H9 (cell line): ENCODE data around the gene PTPRK. TPM values are rescaled to one million over a fixed set of nuclear protein-coding genes. Genes with fewer than 3 reads are reported as not detected.

Experiments
- DNase-seq: peaks from one replicate; pipeline ENCODE4 v3.0.0-alpha.2; 2017
- H2AFZ ChIP-seq: one replicate; pipeline ENCODE4 v1.6.1; 2013; ENCODE audit warnings: mild to moderate bottlenecking, low read length, control low read depth, moderate library complexity
- H2AK5ac ChIP-seq: 2 replicates; pipeline ENCODE4 v1.6.1; 2013; ENCODE audit warnings: low read length, control low read depth, mixed read lengths; ENCODE audit not compliant: insufficient read length
- H2BK120ac ChIP-seq: one replicate; pipeline ENCODE4 v1.6.1; 2013; ENCODE audit warnings: low read depth, mild to moderate bottlenecking, low read length, control low read depth, inconsistent platforms; ENCODE audit not compliant: poor library complexity, severe bottlenecking
- H2BK12ac ChIP-seq: 2 replicates; pipeline ENCODE4 v1.6.1; 2013; ENCODE audit warnings: low read length, control low read depth, mixed read lengths, low read depth; ENCODE audit not compliant: insufficient read length
- H2BK15ac ChIP-seq: 2 replicates; pipeline ENCODE4 v1.6.1; 2013; ENCODE audit warnings: low read depth, low read length, control low read depth
- H2BK20ac ChIP-seq: one replicate; pipeline ENCODE4 v1.6.1; 2013; ENCODE audit warnings: low read depth, mild to moderate bottlenecking, low read length, control low read depth, inconsistent platforms; ENCODE audit not compliant: poor library complexity, severe bottlenecking
- H2BK5ac ChIP-seq: 2 replicates; pipeline ENCODE4 v1.6.1; 2013; ENCODE audit warnings: low read length, control low read depth, mixed read lengths; ENCODE audit not compliant: insufficient read length
- H3K14ac ChIP-seq: 2 replicates; pipeline ENCODE4 v1.6.1; 2013; ENCODE audit warnings: low read length, control low read depth; ENCODE audit not compliant: insufficient read depth
- H3K18ac ChIP-seq: 2 replicates; pipeline ENCODE4 v1.6.1; 2013; ENCODE audit warnings: low read depth, mild to moderate bottlenecking, mixed read lengths, low read length, control low read depth; ENCODE audit not compliant: insufficient read length
- H3K23ac ChIP-seq: 2 replicates; pipeline ENCODE4 v1.6.1; 2013; ENCODE audit warnings: low read length, control low read depth, mixed read lengths, low read depth; ENCODE audit not compliant: insufficient read length
- H3K23me2 ChIP-seq: 2 replicates; pipeline ENCODE4 v1.6.1; 2013; ENCODE audit warnings: low read depth, mild to moderate bottlenecking, mixed read lengths, low read length, control low read depth; ENCODE audit not compliant: insufficient read length, poor library complexity, severe bottlenecking
- H3K27ac ChIP-seq: 2 replicates; pipeline ENCODE4 v1.5.1; 2013; ENCODE audit warnings: low read length, control low read depth, mixed read lengths, low read depth; ENCODE audit not compliant: insufficient read length
- H3K27me3 ChIP-seq: 2 replicates; pipeline ENCODE4 v1.6.1; 2013; ENCODE audit warnings: low read length, control low read depth, inconsistent platforms; ENCODE audit not compliant: insufficient read depth
- H3K4ac ChIP-seq: 2 replicates; pipeline ENCODE4 v1.6.1; 2013; ENCODE audit warnings: low read depth, mild to moderate bottlenecking, control low read depth, inconsistent platforms, low read length, moderate library complexity
- H3K4me1 ChIP-seq: 2 replicates; pipeline ENCODE4 v1.6.1; 2013; ENCODE audit warnings: low read length, control low read depth, inconsistent platforms; ENCODE audit not compliant: insufficient read depth
- H3K4me2 ChIP-seq: 2 replicates; pipeline ENCODE4 v1.6.1; 2013; ENCODE audit warnings: low read length, control low read depth, mixed read lengths; ENCODE audit not compliant: insufficient read length, insufficient read depth
- H3K56ac ChIP-seq: 2 replicates; pipeline ENCODE4 v1.6.1; 2013; ENCODE audit warnings: low read depth, mild to moderate bottlenecking, mixed read lengths, low read length, control low read depth; ENCODE audit not compliant: insufficient read length
- H3K79me1 ChIP-seq: 2 replicates; pipeline ENCODE4 v1.6.1; 2013; ENCODE audit warnings: low read depth, mild to moderate bottlenecking, moderate library complexity, low read length, control low read depth, inconsistent platforms; ENCODE audit not compliant: insufficient read depth, poor library complexity, severe bottlenecking
- H3K79me2 ChIP-seq: 2 replicates; pipeline ENCODE4 v1.6.1; 2013; ENCODE audit warnings: low read length, control low read depth, inconsistent platforms; ENCODE audit not compliant: insufficient read depth
- H3K9ac ChIP-seq: 2 replicates; pipeline ENCODE4 v1.6.1; 2013; ENCODE audit warnings: low read length, control low read depth, mixed read lengths; ENCODE audit not compliant: insufficient read length; ENCODE audit errors: extremely low read depth
- H3K9me3 ChIP-seq: one replicate; pipeline ENCODE4 v1.6.1; 2013; ENCODE audit warnings: low read depth, low read length, inconsistent platforms; ENCODE audit not compliant: control insufficient read depth
- H3T11ph ChIP-seq: one replicate; pipeline ENCODE4 v1.6.1; 2013; ENCODE audit warnings: mild to moderate bottlenecking, low read length, control low read depth, inconsistent platforms
- H4K20me1 ChIP-seq: one replicate; pipeline ENCODE4 v1.6.1; 2013; ENCODE audit not compliant: control insufficient read depth, insufficient read length, insufficient read depth
- H4K5ac ChIP-seq: 2 replicates; pipeline ENCODE4 v1.6.1; 2013; ENCODE audit warnings: low read depth, mild to moderate bottlenecking, mixed read lengths, low read length, control low read depth; ENCODE audit not compliant: insufficient read length
- H4K8ac ChIP-seq: replicated peaks from 2 replicates; pipeline ENCODE4 v1.6.1; 2013; ENCODE audit warnings: low read length, control low read depth, mixed read lengths, low read depth; ENCODE audit not compliant: insufficient read length
- H4K91ac ChIP-seq: 2 replicates; pipeline ENCODE4 v1.6.1; 2013; ENCODE audit warnings: low read depth, mild to moderate bottlenecking, moderate library complexity, mixed read lengths, low read length, control low read depth; ENCODE audit not compliant: insufficient read length
- H3K27ac Mint-ChIP-seq, 3 experiments: 2 replicates in 2 of 3; 3 replicates in 1 of 3; pipeline ENCODE4 v1.8.0; 2020 to 2021; ENCODE audit warnings: mixed read lengths in 3 of 3, mild to moderate bottlenecking in 1 of 3, moderate library complexity in 1 of 3
- H3K27me3 Mint-ChIP-seq: 2 replicates; pipeline ENCODE4 v1.8.0; 2021; ENCODE audit warnings: low read depth, mild to moderate bottlenecking, moderate library complexity, mixed read lengths
- H3K36me3 Mint-ChIP-seq, 3 experiments: 2 replicates in 2 of 3; 3 replicates in 1 of 3; pipeline ENCODE4 v1.8.0; 2020 to 2021; ENCODE audit warnings: low read depth in 3 of 3, mixed read lengths in 3 of 3; ENCODE audit not compliant: insufficient read depth in 1 of 3
- H3K4me1 Mint-ChIP-seq, 2 experiments: 2 replicates each; pipeline ENCODE4 v1.8.0; 2020; ENCODE audit warnings: mixed read lengths in 2 of 2
- H3K4me3 Mint-ChIP-seq, 2 experiments: 2 replicates in 1 of 2; 3 replicates in 1 of 2; pipeline ENCODE4 v1.8.0; 2020 to 2021; ENCODE audit warnings: mild to moderate bottlenecking in 2 of 2, mixed read lengths in 2 of 2, moderate library complexity in 1 of 2
- H3K9me3 Mint-ChIP-seq, 2 experiments: 2 replicates in 1 of 2; 3 replicates in 1 of 2; pipeline ENCODE4 v1.8.0; 2020; ENCODE audit warnings: mild to moderate bottlenecking in 2 of 2, mixed read lengths in 2 of 2, moderate library complexity in 1 of 2
- WGBS: extraction: QIAGEN DNeasy Blood & Tissue Kit; methylation state at CpG from one replicate; pipeline ENCODE4 v1.1.7; 2013; ENCODE audit warnings: missing lambda C conversion rate, low lambda C conversion rate, mixed read lengths; ENCODE audit not compliant: insufficient read length; ENCODE audit errors: extremely low coverage; 5-methylcytosine and 5-hydroxymethylcytosine counted together
- total RNA-seq: library from RNA; stranded (reverse); gene quantifications from 2 replicates; pipeline ENCODE4 v1.2.1, GENCODE V29; 2021
- TF ChIP-seq, protein P1 (sequence below): fragments of 200-600 bp; sonication (generic); conservative IDR thresholded peaks from 3 replicates; pipeline ENCODE4 v1.8.0; 2021; ENCODE audit warnings: antibody characterized with exemption, mild to moderate bottlenecking

Gene PTPRK
- total RNA-seq, 1 experiment from 2014 or later = 47.9 TPM

DNA sequence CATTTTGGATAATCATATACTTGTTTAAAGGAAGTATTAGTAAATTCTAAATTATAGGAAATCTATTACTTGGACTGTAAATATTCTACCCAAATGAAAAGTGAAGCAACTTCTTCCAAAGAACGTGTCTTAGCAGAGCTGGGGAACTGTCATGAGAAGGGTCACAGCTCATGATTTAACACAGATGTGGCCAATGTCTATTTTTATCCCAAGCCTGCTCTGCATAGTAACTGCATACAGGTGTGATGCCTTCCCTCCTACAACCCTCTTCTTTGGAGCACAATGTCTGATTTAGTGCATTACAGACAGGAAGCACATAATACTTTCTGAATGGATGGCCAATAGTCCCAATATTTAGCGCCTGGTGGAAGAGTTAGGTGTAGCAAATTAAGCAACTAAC, 480.9 kb downstream of the PTPRK start:
- Histone ChIP-seq H3K4me1 (no peaks in the 10 kb centered on the region), H2BK15ac (no peak overlapping the region), H3K18ac (no peak overlapping the region), H3K4me2 (no peak overlapping the region), H2BK5ac (no peak overlapping the region), H4K91ac (no peak overlapping the region), H2BK120ac (no peak overlapping the region), H4K8ac (no peak overlapping the region), H4K20me1 (no peaks in the 10 kb centered on the region), H2BK12ac (no peak overlapping the region), H3K14ac (no peak overlapping the region), H3K9ac (no peak overlapping the region), H2AFZ (no peak overlapping the region), H3K4ac (no peak overlapping the region), H3K56ac (no peak overlapping the region), H2BK20ac (no peak overlapping the region), H3T11ph (no peak overlapping the region), H3K9me3 (no peaks in the 10 kb centered on the region), H3K23ac (no peak overlapping the region), H3K27ac (no peak overlapping the region), H3K79me1 (no peaks in the 10 kb centered on the region), H3K27me3 (no peaks in the 10 kb centered on the region), H2AK5ac (no peak overlapping the region), H3K23me2 (no peaks in the 10 kb centered on the region), H4K5ac (no peak overlapping the region), H3K79me2 (no peaks in the 10 kb centered on the region)
- H3K36me3 Mint-ChIP-seq = peaks cover 0 to 4% (median 0%) of the 10 kb centered on the region in 3 experiments; a peak in 1 of 7 replicates
- H3K27me3 Mint-ChIP-seq = no peaks in the 10 kb centered on the region
- H3K4me3 Mint-ChIP-seq = no peak overlapping the region
- H3K4me1 Mint-ChIP-seq = no peaks in the 10 kb centered on the region
- TF ChIP-seq, protein P1, sequence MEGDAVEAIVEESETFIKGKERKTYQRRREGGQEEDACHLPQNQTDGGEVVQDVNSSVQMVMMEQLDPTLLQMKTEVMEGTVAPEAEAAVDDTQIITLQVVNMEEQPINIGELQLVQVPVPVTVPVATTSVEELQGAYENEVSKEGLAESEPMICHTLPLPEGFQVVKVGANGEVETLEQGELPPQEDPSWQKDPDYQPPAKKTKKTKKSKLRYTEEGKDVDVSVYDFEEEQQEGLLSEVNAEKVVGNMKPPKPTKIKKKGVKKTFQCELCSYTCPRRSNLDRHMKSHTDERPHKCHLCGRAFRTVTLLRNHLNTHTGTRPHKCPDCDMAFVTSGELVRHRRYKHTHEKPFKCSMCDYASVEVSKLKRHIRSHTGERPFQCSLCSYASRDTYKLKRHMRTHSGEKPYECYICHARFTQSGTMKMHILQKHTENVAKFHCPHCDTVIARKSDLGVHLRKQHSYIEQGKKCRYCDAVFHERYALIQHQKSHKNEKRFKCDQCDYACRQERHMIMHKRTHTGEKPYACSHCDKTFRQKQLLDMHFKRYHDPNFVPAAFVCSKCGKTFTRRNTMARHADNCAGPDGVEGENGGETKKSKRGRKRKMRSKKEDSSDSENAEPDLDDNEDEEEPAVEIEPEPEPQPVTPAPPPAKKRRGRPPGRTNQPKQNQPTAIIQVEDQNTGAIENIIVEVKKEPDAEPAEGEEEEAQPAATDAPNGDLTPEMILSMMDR = no peak
- no peak overlapping the region for H3K27ac Mint-ChIP-seq
- no peak for DNase-seq
- no peaks in the 10 kb centered on the region for H3K9me3 Mint-ChIP-seq
- WGBS = no CpG with 5 or more reads among the region's 2 CpGs
